Small intestine (tissue), 7 donors: ENCODE measurements around the gene KIAA0586. TPM values are rescaled to one million over a fixed set of nuclear protein-coding genes. Genes with fewer than 3 reads are reported as not detected.
"Not testable (repeated sequence)": the region's sequence is repeated elsewhere in the genome, so short reads cannot be mapped to it uniquely, and the experiment has no call there.

Source experiments
- DNase-seq, 2 donors: peaks; one replicate each; pipeline versions ENCODE4 v3.0.0 to v3.0.0-alpha.2; 2013
- FAIRE-seq: peaks from 2 replicates; lab custom pipeline; 2012; peaks lifted over from hg19 to GRCh38; lab: Jason Lieb, UNC
- H3K27ac ChIP-seq, 3 donors: one replicate each; pipeline ENCODE4 v1.5.1; 2013; ENCODE audit warnings: low read length in 2 of 3, mild to moderate bottlenecking in 2 of 3, control low read depth in 1 of 3, inconsistent platforms in 1 of 3, low read depth in 1 of 3, moderate library complexity in 1 of 3
- H3K27me3 ChIP-seq, 3 donors: one replicate each; pipeline ENCODE4 v1.6.1; 2013; ENCODE audit warnings: low read length in 3 of 3, inconsistent platforms in 1 of 3; ENCODE audit not compliant: control insufficient read depth in 3 of 3, insufficient read depth in 3 of 3
- H3K36me3 ChIP-seq, 3 donors: one replicate each; pipeline ENCODE4 v1.6.1; 2013; ENCODE audit warnings: low read length in 3 of 3, inconsistent platforms in 1 of 3, low read depth in 1 of 3, mild to moderate bottlenecking in 1 of 3, moderate library complexity in 1 of 3; ENCODE audit not compliant: control insufficient read depth in 3 of 3, insufficient read depth in 2 of 3
- H3K4me1 ChIP-seq, 3 donors: one replicate each; pipeline ENCODE4 v1.6.1; 2013; ENCODE audit warnings: low read length in 2 of 3, inconsistent platforms in 1 of 3, low read depth in 1 of 3, mild to moderate bottlenecking in 1 of 3, moderate library complexity in 1 of 3; ENCODE audit not compliant: control insufficient read depth in 3 of 3, insufficient read depth in 2 of 3
- H3K4me3 ChIP-seq, 3 donors: one replicate each; pipeline ENCODE4 v1.5.1; 2013; ENCODE audit warnings: low read length in 3 of 3, control low read depth in 1 of 3, inconsistent platforms in 1 of 3, low read depth in 1 of 3, mild to moderate bottlenecking in 1 of 3, moderate library complexity in 1 of 3
- H3K9me3 ChIP-seq, 2 donors: one replicate each; pipeline ENCODE4 v1.6.1; 2013; ENCODE audit warnings: low read depth in 1 of 2, low read length in 1 of 2; ENCODE audit not compliant: control insufficient read depth in 2 of 2, insufficient read depth in 1 of 2
- WGBS, 3 donors: extraction: QIAGEN DNeasy Blood & Tissue Kit; methylation state at CpG; one replicate each; pipeline ENCODE4 v1.1.7; 2013; 5-methylcytosine and 5-hydroxymethylcytosine counted together
- polyA plus RNA-seq, 4 donors: library from polyadenylated mRNA; stranded (reverse) in 3 of 4; unstranded in 1 of 4; fragments of 200-250 nt in 3 of 4; fragments of 120-200 nt in 1 of 4; gene quantifications; one replicate each; pipeline versions ENCODE4 v1.2.1 to v1.2.3, GENCODE V29; 2013
- donor health status: healthy with polysubstance abuse.
- donor health status: control.
- donor health status: control.
- donor health status: Bipolar disorder and iron deficiency.
- donor health status: healthy.

KIAA0586 gene
- polyA plus RNA-seq, 4 donors = 2.7 to 12.3 (median 5.0) TPM

GRCh38 chr14:58572473-58572853, 144.9 kb downstream of the KIAA0586 start:
- Histone ChIP-seq H3K27ac (no peak overlapping the region), H3K4me3 (no peak overlapping the region), H3K4me1 (peaks cover 0 to 7% (median 0%) of the 10 kb centered on the region in 3 donors), H3K36me3 (no peaks in the 10 kb centered on the region), H3K27me3 (no peaks in the 10 kb centered on the region), H3K9me3 (no peaks in the 10 kb centered on the region)
- FAIRE-seq = no peak
- WGBS, 3 donors = 86 to 97% (median 88%) methylated on average over 1 of the region's 1 CpG
- DNase-seq = no peak

DNA sequence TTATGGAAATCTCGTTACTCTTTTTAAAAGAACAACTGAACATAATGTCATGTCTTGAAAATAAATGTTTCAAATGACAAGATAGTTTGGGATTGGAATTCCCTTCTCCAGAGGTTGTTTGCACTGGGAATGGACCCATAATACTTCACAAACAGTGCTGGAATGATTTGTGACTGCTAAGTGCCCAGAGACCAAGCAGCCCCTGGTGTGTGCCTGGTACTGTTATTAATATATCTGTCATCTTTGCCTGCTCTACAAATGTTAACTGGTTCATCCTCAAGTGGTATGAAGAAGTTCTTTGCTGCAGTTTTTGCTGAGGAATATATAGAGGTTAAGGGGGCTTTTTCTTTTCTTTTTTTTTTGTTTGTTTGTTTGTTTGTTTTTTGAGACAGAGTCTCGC, 145.3 kb downstream of the KIAA0586 start:
- no peak overlapping the region for H3K4me3 ChIP-seq
- no peak for FAIRE-seq
- no peaks in the 10 kb centered on the region for H3K27me3 ChIP-seq
- H3K4me1 ChIP-seq = peaks cover 0 to 7% (median 0%) of the 10 kb centered on the region in 3 donors
- no peaks in the 10 kb centered on the region for H3K36me3 ChIP-seq
- no peaks in the 10 kb centered on the region for H3K9me3 ChIP-seq
- no peak for DNase-seq
- no peak overlapping the region for H3K27ac ChIP-seq
- 89 to 93% (median 92%) methylated on average over 2 of the region's 2 CpGs for WGBS, 3 donors

- H3K4me1 ChIP-seq = peaks cover 0 to 7% (median 0%) of the 10 kb centered on the region in 3 donors
- 90 to 93% (median 90%) methylated on average over 2 of the region's 2 CpGs for WGBS, 3 donors
- H3K27ac ChIP-seq = no peak overlapping the region
- H3K27me3 ChIP-seq = no peaks in the 10 kb centered on the region
- no peak overlapping the region for H3K4me3 ChIP-seq
- DNase-seq (no peak), FAIRE-seq (no peak)
- no peaks in the 10 kb centered on the region for H3K36me3 ChIP-seq
- H3K9me3 ChIP-seq = no peaks in the 10 kb centered on the region
Measured at GRCh38 chr14:58574623-58575022, 147.1 kb downstream of the KIAA0586 start.

DNA sequence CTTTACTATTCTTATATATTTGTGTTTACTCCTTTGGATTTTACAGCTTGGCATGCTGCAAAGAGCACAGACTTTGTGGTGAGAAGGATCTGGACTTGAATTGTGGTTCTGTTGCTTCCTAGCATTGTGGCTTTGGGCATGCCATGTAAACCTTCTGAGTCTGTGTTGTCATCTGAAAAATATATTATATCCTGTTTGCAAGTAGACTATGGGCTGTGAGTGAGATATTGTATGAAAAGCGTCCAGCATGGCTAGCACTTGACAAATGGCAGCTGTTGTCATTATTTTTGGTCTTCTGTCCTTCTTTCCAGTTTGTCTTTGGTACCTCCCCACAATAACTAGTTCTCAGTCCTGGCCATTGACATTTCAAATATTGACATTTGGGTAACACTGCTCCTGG, 148.4 kb downstream of the KIAA0586 start:
- H3K4me1 ChIP-seq = peaks cover 0 to 7% (median 0%) of the 10 kb centered on the region in 3 donors
- H3K36me3 ChIP-seq = no peaks in the 10 kb centered on the region
- DNase-seq (no peak), FAIRE-seq (no peak)
- no peak overlapping the region for H3K4me3 ChIP-seq
- WGBS, 3 donors = 28 to 72% (median 60%) methylated on average over 1 of the region's 1 CpG
- no peaks in the 10 kb centered on the region for H3K9me3 ChIP-seq
- no peaks in the 10 kb centered on the region for H3K27me3 ChIP-seq
- H3K27ac ChIP-seq = no peak overlapping the region

DNA sequence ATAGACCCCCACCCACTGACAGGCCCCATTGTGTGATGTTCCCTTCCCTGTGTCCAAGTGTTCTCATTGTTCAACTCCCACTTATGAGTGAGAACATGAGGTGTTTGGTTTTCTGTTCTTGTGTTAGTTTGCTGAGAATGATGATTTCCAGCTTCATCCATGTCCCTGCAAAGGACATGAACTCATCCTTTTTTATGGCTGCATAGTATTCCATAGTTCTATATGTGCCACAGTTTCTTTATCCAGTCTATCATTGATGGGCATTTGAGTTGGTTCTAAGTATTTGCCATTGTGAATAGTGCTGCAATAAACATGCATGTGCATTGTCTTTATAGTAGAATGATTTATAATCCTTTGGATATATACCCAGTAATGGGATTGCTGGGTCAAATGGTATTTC, 152.5 kb downstream of the KIAA0586 start:
- not testable (repeated sequence) for FAIRE-seq

DNA sequence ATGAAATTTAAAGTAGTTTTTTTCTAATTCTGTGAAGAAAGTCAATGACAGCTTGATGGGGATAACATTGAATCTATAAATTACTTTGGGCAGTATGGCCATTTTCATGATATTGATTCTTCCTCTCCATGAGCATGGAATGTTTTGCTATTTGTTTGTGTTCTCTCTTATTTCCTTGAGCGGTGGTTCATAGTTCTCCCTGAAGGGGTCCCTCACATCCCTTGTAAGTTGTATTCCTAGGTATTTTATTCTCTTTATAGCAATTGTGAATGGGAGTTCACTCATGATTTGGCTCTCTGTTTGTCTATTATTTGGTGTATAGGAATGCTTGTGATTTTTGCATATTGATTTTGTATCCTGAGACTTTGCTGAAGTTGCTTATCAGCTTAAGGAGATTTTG, 153.9 kb downstream of the KIAA0586 start:
- H3K27me3 ChIP-seq, FAIRE-seq, H3K27ac ChIP-seq, DNase-seq, H3K36me3 ChIP-seq, H3K9me3 ChIP-seq, H3K4me3 ChIP-seq, H3K4me1 ChIP-seq: not testable (repeated sequence)
- WGBS, 3 donors = 92 to 98% (median 92%) methylated on average over 1 of the region's 1 CpG

More for the DNA sequence above, 152.5 kb downstream of the KIAA0586 start:
- H3K9me3 ChIP-seq, H3K36me3 ChIP-seq, H3K27me3 ChIP-seq, H3K4me1 ChIP-seq, H3K4me3 ChIP-seq, DNase-seq, H3K27ac ChIP-seq: not testable (repeated sequence)

DNA sequence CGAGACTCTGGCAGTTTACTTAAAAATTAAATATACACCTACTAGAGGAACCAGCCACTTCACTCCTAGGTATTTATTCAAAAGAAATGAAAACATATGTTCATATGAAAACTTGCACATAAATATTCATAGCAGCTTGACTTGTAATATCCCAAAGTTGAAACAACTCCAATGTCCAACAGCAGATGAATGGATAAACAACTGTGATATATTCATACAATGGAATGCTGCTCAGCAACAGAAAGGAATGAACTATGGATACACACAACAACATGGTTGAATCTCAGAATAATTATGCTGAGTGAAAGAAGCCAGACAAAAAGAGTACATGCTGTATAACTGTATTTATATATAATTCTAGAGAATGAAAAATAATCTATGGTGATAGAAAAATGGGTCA, 156.9 kb downstream of the KIAA0586 start:
- DNase-seq (no peak), FAIRE-seq (no peak)
- H3K4me3 ChIP-seq = no peak overlapping the region
- no peaks in the 10 kb centered on the region for H3K36me3 ChIP-seq
- H3K4me1 ChIP-seq = no peaks in the 10 kb centered on the region
- 65 to 82% (median 68%) methylated on average over 1 of the region's 1 CpG for WGBS, 3 donors
- H3K27ac ChIP-seq = no peak overlapping the region
- peaks cover 0 to 2% of the 10 kb centered on the region in 2 donors for H3K9me3 ChIP-seq
- no peaks in the 10 kb centered on the region for H3K27me3 ChIP-seq

DNA sequence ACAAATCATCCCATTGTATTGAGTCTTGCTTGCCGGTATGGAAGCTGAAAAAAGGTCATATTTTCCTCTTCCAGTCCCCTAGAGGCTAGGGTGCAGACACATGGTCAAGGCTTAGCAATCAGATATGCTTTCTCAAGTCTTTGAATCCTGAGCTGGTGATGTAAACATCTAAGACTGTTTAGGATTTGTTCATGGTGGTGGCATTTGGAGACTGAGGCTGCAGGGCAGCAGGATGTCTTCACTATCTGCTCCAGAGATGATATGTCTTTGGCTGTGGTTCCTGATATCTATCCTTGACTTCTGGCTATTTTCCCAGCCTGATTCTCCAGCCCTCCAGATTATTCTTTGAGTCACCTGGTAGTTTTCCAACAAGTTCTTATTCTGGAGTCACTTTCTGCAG, 159.8 kb downstream of the KIAA0586 start:
- Histone ChIP-seq H3K36me3 (no peaks in the 10 kb centered on the region), H3K27me3 (no peaks in the 10 kb centered on the region), H3K4me3 (no peak overlapping the region), H3K4me1 (no peaks in the 10 kb centered on the region), H3K27ac (no peak overlapping the region), H3K9me3 (peaks cover 0 to 2% of the 10 kb centered on the region in 2 donors)
- DNase-seq (no peak), FAIRE-seq (no peak)
- 63 to 70% (median 63%) methylated on average over 1 of the region's 1 CpG for WGBS, 3 donors

GRCh38 chr14:58588321-58588720, 160.8 kb downstream of the KIAA0586 start:
- H3K4me3 ChIP-seq, DNase-seq, H3K4me1 ChIP-seq, H3K36me3 ChIP-seq, FAIRE-seq, H3K9me3 ChIP-seq, H3K27me3 ChIP-seq, H3K27ac ChIP-seq: not testable (repeated sequence)
- 92 to 94% (median 93%) methylated on average over 16 to 18 of the region's 18 CpGs for WGBS, 3 donors
